AG20443 (cell line): ENCODE results near the gene ATP13A3.

Experiments
- DNase-seq: peaks from one replicate; pipeline ENCODE4 v3.0.0; 2012; ENCODE audit warnings: low spot score, mixed read lengths

Gene ATP13A3

DNA sequence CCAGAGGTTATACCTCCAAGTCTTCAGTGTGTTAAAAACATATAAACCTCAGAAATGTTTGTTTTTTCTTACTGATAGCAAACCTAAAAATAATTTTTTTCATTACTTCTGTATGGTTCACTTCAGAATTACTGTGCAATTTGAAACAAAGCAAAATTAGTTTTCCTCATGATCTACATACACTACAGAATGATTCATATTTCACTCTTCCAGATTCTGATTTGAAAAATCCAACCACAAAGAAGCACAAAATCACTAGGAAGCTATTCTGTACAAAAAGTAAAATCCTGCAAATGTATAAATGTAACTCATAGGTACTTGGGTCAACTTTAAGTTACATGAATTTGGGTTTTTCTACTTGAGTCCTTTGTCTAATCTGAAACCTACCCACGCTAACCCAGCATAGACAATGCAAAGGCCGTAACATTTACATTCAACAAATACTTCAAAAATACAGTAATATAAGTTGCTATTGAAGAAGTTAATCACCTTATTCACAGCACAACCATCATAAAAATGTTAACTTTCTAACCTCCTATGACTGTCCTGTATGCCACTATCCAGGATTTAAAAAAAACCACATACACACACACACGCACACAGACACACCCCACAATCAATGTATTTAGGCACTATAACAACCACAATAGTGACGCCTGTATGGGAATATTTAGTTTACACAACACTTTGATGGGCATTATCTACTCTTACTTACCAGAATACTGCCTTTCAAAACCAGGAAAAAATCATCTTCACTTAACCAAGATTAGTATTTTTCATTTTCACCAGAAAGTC, 11.5 kb downstream of the ATP13A3 start:
- no peak for DNase-seq

DNA sequence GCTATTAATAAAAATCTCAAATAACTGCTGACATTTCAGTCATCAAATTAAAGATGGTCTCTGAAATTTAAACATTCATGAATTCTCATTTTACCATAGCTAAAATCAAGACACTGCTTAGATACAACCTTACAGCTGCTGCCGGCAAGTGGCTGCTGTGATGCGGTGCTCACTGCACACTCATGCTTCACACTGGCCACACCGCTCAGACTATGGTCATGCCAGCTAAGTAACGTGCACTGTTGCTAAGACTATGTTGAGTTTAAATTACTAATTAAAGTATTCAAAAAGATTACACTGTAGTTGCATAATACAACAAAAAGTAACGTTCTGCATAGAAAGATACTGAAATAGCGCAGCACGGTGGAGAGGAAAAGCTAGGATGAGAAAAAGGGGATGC, 12.1 kb downstream of the ATP13A3 start:
- no peak for DNase-seq

GRCh38 chr3:194472290-194472920, 14.4 kb downstream of the ATP13A3 start:
- peak; percentile 48 for DNase-seq

DNA sequence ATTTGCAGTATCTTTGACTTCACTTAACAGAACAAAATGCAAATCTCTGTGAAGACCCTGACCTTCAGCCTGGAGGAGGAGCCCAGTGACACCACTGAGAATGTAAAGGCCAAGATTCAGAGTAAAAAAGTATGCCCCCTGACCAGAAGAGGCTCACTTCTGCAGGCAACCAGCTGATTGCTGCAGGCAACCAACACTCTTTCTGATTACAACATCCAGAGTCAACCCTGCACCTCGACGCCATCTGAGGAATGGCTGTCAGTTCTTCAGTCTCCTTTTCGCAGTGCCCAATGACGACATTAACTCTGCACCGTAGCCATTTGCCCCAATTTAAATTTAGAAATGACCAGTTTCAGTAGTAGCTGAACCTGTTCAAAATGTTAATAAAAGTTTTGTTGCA, 14.9 kb downstream of the ATP13A3 start:
- DNase-seq = no peak

DNA sequence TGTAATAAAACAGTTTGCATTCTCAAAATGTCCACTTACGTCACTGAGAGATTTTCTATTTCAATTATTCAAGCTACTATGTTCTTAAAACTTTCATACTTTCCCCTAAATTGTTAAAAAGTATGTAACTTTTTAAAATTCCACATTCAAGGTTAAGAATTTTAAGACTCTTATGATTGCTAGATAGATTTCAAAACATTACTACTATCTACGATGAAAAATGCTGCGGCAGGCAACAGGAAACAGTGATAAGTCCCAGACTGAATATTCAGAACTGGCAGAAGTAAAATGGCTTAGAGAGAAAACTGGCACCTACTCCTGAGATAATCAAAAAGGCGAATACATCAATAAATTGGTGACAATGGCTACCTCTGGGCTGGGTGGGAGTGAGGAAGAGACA, 16.2 kb downstream of the ATP13A3 start:
- DNase-seq = no peak

DNA sequence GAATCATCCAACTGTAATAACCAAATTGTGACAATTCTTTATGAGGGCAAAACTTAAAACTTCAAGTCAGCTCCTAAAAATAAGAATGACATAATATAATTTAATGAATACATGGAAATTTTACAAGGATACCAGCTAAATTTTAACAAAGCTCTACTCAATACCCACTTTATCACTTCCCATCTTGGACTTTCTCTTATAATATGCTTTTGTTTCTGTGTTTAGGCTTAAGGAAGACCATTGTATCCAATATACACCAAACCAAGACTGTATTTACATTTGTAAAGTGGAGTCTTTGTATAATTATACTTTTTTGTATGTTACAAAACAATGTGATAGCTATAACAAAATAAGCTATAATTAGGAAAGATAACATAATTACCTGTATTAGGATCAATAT, 16.8 kb downstream of the ATP13A3 start:
- DNase-seq = no peak

GRCh38 chr3:194468086-194468485, 18.7 kb downstream of the ATP13A3 start:
- DNase-seq = no peak

GRCh38 chr3:194466761-194467356, 19.9 kb downstream of the ATP13A3 start:
- DNase-seq = no peak

DNA sequence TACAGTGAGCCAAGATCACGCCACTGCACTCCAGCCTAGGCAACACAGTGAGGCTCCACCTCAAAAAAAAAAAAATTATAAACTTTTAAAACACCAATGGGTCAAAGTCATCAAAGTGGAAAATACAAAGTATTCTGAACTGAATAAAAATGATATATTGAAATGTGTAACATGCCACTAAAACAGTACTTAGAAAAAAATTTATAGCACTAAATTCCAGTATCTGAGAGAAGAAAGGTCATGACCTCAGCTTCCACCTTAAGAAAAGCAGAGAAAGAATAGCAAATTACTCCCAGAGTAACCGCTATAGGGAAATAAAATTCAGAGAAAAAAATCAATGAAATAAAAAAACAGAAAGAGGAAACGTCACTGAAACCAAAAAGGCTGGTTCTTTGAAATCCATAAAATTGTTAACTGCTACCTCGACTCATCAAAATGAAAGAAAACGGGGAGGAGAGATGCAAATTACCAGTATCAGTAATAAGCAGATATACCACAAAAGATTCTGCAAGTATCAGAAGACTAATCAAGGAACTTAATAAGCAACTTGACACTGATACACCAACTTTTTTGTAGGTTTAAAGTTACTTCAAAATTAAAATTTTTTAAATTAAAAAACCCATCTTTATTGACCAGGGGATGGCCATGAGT, 20.8 kb downstream of the ATP13A3 start:
- no peak for DNase-seq

DNA sequence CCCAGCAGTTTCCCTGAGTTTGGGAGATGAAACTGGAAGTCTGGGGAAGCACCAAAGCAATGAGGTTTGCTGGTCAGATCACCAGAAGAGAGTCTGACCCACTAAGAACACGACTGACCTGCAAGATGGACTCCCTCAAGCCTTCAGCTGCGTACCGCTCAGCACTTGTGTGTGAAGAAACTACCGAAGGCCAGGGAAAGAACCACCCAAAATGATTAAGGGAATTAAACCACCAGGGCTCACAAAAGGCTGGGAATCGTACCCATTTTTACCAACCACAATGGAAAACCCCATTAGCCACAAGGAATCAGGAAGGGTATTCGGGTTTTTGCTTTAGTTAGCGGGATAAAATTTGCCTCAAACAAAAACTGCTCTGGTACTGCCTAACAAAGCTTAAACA, 21.6 kb downstream of the ATP13A3 start:
- DNase-seq = no peak

DNA sequence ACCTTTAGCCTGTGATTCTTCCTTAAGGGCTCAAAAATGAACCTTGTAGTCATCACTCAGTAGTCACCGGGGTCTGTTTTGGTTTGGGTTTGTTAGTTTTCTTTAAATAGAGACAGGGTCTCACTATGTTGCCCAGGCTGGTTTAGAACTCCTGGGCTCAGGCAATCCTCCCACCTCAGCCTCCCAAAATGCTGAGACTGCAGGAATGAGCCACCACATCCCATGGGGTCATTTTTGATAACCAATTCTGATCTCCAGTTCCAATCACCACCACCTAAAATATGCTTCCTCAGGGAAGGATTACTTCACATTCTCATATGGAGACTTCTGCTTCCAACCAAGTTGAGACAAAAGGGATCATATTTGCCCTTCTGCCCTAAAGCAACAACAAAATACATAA, 22.1 kb downstream of the ATP13A3 start:
- DNase-seq = no peak

- no peak for DNase-seq
Measured at GRCh38 chr3:194462936-194463335, 23.9 kb downstream of the ATP13A3 start.

DNA sequence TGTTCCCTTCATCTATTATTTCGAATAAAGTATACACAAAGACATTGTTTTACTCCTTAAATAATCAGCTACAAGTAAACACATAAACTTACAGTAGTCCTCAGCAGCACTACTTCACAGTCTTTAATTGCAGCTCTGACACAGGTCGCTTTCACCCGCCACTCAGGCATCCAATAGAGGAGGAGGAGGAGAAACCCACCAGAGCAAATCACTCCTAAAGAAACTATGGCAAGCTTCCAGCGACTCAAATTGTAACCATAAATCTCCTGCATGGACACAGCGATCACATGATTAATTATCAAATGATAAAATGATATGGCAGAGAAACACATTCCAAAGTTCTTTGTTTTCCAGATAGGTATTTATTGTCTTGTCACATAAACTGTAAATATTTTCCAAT, 26.2 kb downstream of the ATP13A3 start:
- no peak for DNase-seq

GRCh38 chr3:194458131-194458530, 28.7 kb downstream of the ATP13A3 start:
- no peak for DNase-seq

DNA sequence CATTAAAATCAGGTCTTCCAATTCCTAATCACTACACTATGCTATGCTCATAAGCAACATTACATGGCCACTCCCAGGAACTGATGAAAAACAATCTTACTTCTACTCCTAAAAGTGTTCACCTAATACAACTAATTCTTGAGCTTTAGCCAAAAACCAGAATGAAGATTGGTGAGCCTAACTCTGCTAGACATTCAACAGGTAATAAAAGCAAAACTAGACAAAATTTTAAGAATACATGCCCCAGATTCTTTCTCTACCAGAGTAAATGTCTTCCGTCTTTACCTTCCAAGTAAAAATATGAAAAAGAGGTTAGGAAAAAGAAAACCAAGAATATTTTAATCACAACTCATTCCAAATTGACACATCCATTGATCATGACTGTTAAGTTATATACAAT, 31.3 kb downstream of the ATP13A3 start:
- no peak for DNase-seq

DNA sequence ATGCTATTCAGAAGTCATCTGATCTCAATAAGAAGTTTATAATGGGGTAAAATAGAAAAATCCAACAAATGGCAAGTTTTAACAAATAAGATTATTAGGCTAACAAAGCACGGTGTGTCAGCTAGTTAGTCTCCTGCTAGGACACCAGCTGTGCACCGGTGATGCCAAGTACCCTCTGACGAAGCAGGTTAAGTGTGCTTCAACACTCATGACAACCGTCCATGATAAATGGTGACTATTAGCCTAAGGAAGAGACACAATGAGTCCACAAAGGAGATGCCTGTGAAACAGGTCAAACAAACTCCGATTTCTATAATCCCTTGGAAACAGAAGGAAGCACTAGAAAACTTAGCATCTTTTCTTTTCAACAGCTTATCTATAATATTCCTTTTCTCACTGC, 36.5 kb downstream of the ATP13A3 start:
- no peak for DNase-seq

DNA sequence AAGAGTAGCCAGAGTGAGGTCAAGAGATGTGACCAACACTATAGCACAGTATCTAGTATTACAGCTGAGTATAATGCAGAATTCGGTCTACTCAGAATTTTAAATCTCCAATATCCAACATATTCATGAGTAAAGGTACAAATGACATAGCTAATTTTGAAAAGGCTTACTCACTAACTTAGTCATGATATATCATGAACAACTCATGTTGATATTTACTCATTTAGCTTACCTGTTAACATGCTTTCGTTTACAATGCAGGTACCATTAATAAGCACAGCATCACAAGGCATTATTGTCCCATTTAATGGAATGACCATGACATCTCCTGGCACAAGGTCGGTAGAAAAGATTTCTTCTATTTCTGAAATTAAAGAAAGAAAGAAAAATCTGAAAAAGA, 36.9 kb downstream of the ATP13A3 start:
- DNase-seq = no peak

- DNase-seq = no peak
Measured at GRCh38 chr3:194447657-194448056, 39.1 kb downstream of the ATP13A3 start.

DNA sequence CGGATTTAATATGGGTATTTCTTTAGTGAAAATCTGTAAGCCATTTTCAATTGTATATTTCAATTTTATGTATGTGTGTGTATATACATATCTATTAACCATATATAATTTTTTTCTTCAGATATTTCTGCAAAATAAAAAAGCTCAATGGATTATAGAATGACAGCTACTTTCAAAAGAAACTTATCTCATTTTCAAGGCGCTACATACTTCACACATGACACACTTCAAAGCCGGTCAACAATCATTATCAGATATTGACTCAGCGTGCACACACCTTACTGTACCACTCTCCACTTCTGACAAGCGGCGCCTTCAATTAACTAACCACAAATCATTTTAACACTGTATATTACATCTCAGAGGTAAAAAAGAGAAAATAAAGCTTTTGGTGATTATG, 39.6 kb downstream of the ATP13A3 start:
- no peak for DNase-seq

DNA sequence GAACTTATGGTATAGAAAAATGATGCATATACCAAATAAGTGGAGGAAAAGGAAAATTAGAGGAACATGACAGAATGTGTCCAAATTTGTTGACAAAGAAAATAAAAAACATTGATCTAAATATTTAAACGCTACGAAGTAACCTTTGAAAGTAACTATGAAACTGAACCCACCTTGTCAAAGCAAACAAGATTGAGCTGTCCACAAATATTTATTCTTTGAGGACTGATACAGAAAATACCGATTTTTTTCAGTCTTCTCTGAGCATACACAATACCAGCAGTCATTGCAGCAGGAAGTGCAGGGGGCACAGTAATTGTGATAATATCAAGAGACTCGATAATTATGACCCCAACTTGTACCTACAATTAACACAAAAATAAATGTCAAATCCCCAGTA, 40.0 kb downstream of the ATP13A3 start:
- no peak for DNase-seq

DNA sequence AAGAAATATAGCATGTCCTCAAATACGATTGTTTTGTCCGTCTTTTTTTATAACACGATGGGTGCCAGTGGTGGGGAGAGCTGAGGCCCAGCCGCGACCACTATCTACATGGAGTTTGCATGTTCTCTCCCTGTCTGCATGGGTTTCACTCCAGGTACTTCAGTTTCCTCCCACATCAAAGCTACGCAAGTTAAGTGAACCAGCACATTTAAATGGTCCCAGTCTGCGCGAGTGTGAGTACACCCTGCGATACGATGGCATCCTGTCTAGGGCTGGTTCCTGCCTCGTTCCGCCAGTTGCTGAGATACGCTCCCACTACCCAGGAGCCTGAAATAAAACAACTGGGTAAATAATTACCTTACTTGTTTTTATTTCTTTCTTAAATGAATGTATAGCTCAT, 40.6 kb downstream of the ATP13A3 start:
- no peak for DNase-seq

DNA sequence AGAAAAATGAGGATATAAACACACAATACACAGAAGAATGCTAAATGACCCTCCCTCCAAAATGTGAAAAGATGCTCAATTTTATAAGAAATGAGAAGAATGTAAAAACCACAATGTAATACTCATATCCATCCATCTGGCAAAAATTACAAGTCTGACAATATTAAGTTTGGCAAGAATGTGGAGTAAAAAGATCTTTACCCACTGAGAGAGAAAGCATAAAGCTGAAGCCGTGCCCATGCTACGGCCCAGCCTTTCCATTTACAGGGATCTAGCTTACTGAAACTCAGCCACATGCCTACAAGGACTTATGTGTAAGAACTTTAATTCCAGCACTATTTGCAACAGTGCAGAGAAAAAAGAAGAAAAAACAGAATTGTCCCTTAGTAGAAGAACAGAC, 42.9 kb downstream of the ATP13A3 start:
- no peak for DNase-seq

- no peak for DNase-seq
Measured at GRCh38 chr3:194440756-194441155, 46.0 kb downstream of the ATP13A3 start.
